HG02943 (cell line): ENCODE measurements around the gene ADAM22.
A peak's percentile ranks its signal among the peaks of the same experiment; 100 is the strongest.
"Not testable (repeated sequence)": the region's sequence is repeated elsewhere in the genome, so short reads cannot be mapped to it uniquely, and the experiment has no call there.

Experiments used
- ATAC-seq: cut with Tn5 transposase; IDR thresholded peaks from one replicate; pipeline ENCODE4 v1.9.1; 2021; ENCODE audit warnings: mild to moderate bottlenecking, low read depth, moderate library complexity; ENCODE audit not compliant: unreplicated experiment

Gene ADAM22, protein sequence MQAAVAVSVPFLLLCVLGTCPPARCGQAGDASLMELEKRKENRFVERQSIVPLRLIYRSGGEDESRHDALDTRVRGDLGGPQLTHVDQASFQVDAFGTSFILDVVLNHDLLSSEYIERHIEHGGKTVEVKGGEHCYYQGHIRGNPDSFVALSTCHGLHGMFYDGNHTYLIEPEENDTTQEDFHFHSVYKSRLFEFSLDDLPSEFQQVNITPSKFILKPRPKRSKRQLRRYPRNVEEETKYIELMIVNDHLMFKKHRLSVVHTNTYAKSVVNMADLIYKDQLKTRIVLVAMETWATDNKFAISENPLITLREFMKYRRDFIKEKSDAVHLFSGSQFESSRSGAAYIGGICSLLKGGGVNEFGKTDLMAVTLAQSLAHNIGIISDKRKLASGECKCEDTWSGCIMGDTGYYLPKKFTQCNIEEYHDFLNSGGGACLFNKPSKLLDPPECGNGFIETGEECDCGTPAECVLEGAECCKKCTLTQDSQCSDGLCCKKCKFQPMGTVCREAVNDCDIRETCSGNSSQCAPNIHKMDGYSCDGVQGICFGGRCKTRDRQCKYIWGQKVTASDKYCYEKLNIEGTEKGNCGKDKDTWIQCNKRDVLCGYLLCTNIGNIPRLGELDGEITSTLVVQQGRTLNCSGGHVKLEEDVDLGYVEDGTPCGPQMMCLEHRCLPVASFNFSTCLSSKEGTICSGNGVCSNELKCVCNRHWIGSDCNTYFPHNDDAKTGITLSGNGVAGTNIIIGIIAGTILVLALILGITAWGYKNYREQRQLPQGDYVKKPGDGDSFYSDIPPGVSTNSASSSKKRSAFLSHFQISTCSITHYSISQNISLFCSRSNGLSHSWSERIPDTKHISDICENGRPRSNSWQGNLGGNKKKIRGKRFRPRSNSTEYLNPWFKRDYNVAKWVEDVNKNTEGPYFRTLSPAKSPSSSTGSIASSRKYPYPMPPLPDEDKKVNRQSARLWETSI

DNA sequence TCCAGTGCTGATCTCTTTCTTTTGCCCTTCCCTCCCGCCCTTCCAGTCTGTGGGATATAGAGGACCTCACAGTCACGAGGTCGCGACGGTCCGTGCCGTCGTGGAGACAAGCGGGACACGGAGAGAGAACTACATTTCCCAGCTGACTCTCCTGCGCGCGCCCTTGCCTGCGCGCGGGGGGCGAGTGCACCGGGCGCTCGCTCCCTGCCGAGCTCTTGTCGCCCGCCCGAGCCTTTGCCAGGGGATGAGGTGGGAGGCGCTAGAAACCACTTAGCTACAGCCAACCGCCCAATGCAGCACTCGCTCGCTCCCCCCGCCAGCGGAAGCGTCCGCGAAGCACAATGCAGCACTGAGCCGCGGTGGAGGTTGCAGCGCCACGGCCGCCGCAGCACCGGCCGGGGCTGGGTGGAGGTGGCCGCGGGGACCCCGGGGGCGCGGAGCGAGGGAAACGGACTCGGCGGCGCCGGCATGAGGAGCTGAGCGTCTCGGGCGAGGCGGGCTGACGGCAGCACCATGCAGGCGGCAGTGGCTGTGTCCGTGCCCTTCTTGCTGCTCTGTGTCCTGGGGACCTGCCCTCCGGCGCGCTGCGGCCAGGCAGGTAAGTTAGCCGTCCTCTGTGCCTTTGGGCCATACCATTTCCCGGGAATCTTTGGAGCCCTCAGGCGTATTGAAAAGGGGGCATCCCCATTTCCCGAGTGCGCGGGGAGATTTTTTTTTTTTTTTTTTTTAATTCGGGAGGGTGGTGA, at the start of gene ADAM22:
TSS of gene ADAM22 (plus strand) at position 299 of the 746 bp plus-strand sequence. CDS start at position 514, 215 bp downstream.
- peak; percentile 96 for ATAC-seq

DNA sequence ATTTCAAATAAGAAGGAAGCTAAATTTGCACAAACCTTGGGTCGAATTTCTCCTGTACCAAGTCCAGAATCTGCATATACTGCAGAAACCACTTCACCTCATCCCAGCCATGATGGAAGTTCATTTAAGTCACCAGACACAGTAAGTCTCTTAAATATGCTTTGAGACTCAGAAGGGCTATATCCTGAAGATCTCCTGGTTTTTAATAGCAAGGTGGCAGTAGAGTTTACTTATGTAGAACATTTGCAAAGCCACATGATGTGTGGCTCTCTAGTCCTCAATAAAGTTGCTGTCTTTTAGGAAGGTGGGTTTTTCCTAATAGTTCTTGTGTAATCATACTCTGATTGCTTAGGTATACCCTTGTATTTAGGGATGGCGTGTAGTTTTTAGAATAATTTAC, 49.0 kb upstream of the ADAM22 start:
- no peak for ATAC-seq

DNA sequence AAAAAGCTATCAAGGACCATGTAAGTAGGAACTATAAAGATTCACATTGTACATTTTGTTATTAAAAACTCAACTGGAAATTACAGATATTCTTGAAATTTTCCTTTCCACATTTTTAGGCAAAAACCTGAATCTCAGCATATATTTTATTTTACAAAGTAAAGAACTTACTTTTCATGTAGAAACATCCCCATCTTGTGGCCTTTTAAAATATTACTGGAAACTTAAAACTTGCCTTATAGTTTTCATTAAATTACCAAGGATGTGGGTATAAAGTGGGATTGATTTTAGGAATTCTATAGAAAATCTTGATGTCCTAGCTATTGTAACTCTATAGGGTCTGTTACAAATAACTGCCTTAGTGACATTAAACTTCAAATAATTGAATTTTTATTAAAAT, 47.2 kb upstream of the ADAM22 start:
- no peak for ATAC-seq

DNA sequence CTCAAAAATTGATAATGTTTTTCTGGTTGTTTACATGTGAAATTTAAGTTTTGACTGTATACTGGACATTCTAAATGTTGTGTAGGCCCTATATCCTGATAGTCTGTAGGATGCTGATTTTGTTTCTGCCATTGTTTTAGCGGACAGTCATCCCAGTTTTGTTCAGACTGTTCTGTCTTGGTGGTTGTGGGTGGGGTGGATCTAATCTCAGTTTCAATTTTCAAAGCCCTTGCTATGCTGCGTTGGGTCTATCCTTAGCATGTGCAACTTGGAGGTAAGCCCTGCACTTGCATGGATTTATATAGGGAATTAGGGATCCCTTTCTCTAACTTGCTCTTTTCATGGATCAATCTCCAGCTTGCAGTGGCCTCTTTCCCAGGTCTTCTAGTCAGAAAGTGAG, 38.7 kb upstream of the ADAM22 start:
- no peak for ATAC-seq

DNA sequence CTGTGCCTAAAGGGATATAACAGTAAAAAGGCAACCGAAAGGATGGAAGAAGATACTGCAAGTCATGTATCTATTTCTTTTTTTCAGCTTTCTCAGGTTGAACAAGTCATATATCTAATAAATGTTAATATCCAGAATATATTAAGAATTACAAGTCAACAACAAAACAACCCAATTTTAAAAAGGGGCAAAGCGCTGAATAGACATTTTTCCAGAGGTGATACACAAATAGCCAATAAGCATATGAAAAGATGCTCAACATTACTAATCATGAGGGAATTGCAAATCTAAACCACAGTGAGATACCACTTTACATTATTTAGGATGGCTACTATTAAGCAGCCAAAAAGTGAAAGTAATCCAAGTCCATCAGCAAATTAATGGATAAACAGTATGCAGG, 34.8 kb upstream of the ADAM22 start:
- ATAC-seq = no peak

DNA sequence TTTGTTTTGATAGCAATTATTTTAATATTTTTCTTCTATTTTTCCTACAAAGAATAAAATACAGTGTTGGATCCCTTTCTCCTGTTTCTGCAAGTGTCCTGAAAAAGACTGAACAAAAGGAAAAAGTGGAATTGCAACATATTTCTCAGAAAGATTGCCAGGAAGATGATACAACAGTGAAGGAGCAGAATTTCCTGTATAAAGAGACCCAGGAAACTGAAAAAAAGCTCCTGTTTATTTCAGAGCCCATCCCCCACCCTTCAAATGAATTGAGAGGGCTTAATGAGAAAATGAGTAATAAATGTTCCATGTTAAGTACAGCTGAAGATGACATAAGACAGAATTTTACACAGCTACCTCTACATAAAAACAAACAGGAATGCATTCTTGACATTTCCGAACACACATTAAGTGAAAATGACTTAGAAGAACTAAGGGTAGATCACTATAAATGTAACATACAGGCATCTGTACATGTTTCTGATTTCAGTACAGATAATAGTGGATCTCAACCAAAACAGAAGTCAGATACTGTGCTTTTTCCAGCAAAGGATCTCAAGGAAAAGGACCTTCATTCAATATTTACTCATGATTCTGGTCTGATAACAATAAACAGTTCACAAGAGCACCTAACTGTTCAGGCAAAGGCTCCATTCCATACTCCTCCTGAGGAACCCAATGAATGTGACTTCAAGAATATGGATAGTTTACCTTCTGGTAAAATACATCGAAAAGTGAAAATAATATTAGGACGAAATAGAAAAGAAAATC, 26.7 kb upstream of the ADAM22 start:
- ATAC-seq = not testable (repeated sequence)

DNA sequence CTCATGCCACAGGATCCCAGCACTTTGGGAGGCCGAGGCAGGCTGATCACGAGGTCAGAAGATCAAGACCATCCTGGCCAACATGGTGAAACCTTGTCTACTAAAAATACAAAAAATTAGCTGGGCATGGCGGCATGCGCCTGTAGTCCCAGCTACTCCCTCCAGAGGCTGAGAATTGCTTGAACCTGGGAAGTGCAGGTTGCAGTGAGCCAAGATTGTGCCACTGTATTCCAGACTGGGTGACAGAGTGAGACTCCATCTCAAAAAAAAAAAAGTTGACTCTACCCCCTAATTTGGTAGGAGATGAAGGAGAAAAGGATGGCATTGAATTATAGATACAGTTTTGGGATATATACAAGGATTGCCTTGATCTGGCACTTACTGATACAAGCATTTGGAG, 25.2 kb upstream of the ADAM22 start:
- not testable (repeated sequence) for ATAC-seq

DNA sequence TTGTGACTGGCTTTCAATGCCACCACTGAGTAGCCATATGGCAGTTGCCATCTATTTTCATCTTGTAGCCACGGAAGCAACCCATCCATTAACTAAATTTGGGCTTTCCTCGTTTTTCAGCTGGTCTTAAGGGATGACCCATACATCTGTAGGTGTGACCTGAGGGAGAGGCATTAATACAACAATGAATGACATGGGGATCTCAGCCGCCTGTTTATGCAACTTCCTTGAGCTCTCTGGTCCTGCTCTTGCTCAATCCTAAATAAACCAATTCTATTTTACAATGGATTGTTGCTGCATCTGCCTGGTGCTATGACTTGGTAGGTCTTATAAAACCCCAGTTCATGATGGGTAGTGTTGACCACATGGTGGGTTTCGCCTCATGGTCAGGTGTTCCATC, 21.9 kb upstream of the ADAM22 start:
- ATAC-seq = no peak

DNA sequence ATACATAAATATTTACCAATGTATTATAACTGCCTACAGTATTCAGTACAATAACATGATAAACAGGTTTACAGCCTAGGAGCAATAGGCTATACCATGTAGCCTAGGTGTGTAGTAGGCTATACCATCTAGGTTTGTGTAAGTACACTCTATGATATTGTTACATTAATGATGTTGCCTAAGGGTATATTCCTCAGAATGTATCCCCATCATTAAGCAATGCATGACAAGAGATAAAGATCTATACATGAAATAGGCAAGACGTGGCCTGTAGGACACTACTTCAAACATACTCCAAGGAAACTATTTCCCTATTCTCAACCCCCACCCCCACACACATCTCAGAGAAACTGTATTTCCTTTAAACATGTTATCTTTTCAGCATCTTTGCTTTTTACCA, 15.3 kb upstream of the ADAM22 start:
- ATAC-seq = no peak

DNA sequence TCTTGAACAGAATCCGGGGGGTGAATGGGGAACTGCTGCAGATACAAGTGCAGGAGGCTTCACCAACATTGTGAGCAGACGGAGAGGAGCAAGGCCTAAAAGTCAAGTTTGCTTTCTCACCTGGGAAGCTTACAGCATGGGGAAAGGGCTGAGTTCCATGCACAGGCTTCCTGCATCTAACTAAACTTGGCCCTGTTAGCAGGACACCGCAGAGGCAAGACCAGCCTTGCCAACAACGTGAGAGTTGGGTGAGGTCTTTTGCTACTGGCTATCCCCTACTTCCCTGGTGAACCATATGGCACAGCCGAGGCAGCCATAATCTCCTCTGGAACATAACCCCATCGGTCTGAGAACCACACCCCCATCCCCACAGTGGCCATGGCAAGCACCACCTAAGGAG, 14.2 kb upstream of the ADAM22 start:
- ATAC-seq = no peak

DNA sequence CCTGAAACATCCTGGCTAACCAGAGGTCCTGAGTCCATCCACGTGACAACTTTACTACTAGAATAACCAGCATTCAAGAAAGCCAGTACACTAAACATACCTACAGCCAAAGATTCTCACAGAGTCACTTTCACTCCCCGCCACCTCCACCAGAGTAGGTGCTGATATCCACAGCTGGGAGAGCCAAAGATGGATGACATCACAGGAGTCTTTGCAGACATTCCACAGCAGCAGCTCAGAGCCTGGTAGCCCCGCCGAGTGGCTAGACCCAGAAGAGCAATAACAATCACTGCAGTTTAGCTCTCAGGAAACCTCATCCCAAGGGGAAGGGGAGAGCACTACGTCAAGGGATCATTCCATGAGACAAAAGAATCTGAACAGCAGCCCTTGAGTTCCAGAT, 13.5 kb upstream of the ADAM22 start:
- ATAC-seq = no peak

DNA sequence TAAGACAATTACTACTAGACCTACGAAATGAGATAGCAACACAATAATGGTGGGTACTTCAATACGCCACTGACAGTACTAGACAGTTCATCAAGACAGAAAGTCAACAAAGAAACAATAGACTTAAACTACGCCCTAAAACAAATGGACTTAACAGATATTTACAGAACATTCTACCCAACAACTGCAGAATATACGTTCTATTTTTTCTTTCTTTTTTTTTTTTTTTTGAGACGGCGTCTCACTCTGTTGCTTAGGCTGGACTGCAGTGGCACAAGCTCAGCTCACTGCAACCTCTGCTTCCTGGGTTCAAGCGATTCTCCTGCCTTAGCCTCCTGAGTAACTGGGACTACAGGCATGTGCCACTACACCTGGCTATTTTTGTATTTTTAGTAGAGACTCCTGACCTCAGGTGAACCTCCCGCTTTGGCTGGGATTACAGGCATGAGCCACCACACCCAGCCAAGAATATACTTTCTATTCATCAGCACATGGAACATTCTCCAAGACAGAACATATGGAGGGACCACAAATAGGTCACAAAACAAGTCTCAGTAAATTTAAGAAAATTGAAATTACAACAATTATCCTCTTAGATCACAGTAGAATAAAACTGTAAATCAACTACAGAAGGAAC, 11.2 kb upstream of the ADAM22 start:
- ATAC-seq = not testable (repeated sequence)

DNA sequence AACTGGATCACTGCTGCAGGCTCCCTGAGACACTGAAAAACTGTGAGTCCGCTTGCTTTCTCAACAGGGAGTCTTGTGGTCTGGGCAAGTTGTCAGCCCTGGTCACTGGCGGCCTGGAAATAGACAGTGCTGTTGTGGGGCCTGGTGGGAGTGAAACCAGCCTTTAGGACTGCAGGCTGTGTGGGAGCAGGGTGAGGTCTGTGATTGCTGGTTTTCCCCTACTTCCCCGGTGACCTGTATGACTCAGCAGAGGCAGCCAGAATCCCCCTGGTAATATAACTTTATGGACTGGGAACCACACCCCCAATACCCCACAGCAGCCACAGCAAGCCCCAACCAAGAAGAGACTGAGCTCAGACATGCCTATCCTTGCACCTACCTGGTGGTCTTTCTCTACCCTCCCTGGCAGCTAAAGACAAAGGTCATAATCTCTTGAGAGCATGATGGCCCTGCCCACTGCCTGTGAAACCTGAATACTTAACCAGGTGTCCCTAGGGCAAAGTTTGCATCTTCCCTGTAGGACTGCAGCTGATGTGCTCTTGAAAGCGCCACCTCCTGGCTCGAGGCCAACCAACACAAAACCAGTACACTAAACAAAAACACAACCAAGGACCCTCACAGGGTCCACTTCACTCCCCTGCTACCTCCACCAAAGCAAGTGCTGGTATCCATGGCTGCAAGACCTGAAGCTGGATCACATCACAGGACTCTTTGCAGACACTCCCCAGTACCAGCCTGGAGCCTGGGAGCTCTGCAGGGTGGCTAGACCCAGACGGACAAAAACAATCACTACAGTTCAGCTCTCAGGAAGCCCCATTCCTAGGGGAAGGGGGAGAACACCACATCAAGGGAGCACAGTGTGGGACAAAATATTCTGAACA, 7.2 kb upstream of the ADAM22 start:
- peak; percentile 96 for ATAC-seq

DNA sequence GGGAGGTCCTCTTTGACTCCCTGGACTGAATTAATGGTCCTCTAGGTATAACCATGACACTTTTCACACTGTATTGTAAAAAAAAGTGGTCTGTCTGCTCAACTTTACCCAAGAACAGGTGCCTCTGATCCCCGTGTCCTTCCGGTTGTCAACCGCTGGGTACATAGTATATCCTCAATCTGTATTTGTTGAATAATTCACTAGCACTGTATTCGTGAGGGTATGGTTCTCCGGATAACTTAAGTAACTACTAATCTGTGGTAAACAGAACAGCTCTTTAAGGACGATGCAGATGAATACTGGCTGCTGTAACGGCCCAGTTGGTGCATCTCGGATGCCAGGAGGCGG, 472 bp upstream of the ADAM22 start:
- ATAC-seq = peak; percentile 24

DNA sequence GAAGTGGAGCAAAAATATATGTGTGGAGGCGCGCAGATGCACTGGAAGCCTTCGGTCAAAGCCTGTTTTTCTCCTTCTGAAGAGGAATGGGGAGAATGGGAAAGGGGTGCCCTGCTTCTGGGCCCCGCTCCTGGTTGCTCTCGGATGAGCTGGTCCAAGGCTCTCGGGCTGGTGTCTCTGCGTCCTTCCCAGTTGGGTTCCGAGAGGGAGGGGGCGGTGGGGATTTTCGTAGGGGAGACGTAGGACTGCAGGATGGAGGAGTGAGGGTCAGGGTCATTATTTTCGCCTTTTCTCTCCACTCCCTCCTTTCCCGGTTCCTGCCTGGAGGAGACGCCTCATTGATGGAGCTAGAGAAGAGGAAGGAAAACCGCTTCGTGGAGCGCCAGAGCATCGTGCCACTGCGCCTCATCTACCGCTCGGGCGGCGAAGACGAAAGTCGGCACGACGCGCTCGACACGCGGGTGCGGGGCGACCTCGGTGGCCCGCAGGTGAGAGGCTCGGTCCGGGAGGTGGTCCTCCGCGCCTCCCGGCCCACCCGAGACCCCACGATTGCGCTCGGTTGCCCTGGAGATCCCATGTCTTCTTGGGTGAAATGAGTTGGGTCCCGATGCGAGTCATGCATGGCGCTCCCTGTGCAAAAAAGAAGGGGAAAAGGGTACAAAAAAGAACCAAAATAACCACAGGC, 790 bp downstream of the ADAM22 start:
- ATAC-seq = peak; percentile 4

DNA sequence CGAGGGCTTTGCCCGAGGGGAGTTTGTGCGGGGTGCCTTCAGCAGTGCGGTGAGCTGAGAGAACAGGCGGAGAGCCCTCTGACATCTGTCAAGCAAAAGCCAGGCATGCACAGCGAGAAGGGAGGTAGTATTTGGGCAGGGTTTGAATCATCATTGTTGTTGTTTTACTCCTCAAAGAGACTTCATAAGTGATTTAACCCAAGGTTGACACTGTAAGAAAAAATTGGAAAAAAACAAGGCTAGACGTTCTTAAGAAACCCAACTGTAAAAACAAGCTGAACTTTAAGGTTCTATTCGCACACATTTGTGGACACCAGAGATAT, 1.3 kb downstream of the ADAM22 start:
- ATAC-seq = no peak

DNA sequence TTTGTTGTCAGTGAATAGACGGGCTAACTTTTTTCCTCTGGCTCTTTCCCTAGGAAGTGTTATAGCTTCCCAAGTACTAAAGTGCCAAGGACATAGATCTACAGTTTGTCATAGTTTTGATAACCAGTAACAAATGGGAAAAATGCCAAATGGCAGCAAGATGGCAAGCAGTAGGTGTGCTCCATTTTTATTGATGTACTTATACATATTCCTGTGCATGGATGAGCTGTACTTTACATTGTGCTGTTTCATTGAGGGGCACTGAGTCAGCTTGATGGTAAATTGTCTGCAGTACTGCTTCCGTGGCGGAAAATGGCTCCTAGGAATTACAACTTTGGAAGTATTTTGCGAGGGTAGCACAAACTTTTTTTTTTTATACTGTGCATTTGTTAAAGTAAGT, 7.1 kb downstream of the ADAM22 start:
- no peak for ATAC-seq

DNA sequence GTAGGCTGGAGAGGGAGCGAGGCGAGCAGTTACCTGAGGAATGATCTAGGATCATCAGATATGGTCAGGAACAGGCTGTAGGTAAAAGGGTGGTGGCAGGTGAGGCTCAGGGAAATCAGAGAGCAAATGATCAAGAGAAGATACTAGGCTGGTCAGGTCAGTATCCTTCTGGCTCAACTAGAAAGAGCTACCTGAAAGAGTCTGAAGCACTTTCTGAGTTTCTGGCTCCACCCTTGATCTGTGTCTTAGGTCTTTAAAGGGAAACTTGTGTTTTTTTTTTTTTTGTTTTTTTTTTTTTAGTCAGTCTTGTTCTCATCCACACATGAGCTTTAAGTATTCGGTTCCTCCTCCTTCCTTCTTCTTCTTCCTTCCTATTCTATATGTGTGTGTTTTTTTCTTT, 10.5 kb downstream of the ADAM22 start:
- ATAC-seq = no peak
